ENCODE data around the gene FARP2. TPM values are rescaled to one million over a fixed set of nuclear protein-coding genes. Genes with fewer than 3 reads are reported as not detected.

Gene FARP2
- total and polyA plus RNA-seq, 2 of the 13 experiments (the other 11 are each of a cell fraction or from before 2014, with no cell fraction given): 28.0 to 45.4 TPM

DNA sequence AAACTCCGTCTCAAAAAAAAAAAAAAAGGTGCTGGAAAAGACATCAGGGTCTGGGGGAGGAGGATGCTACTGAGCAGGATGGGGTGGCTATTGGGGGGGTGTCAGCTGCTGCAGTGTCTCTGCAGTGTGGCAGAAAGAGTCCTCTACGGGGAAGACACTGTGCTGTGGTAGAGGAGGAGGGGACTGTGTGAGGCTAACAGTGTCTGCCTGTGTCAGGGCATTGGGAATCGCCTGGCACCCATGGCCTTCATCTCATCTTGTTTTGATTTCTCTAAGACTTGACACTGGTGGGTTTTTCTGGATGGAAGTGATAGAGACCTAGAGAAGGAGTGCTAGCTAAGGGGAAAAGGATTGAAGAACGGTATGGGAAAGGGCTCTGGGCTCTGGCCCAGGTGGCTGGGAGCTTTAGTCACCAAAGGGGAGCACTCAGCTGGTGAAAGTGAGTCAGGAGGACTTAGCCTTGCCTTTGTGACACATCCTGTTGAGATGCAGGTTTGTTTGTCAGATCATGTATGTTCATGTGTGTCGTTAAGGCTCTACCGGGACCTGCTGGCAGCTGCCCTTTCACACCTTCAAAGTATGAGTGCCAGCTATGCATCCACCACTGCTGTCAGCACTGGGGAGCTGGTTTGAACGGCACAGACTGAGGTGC, 58.0 kb downstream of the FARP2 start:
- POLR2A ChIA-PET: no interaction called here
- FAIRE-seq: no peak

DNA sequence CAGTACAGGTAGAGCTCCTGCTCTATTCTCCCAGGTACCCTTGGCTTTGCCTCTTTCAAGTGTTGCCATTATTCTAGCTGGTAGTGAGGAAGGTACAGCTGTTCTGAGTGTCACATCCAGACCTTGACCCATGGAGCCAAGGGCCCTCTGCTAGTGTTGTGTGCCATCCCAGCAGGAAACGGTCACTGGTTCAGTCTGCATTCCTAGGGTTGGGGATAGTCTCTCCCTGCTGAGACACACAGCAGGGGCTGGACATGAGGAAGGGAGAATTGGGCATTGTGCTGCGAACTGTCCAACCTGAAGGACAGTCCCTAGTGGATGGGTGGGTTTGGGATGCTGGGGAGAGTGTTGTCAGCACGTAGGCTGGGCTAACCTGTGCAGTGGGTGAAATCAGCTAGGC, 59.1 kb downstream of the FARP2 start:
- H4K20me1 ChIP-seq (ENCODE audit: insufficient read depth, low read length): no peaks in the 10 kb centered on the region
- peaks cover 22 to 81% of the 10 kb centered on the region in 2 experiments for H3K36me3 ChIP-seq (replicated peaks in 1 of 2; ENCODE audit: control insufficient read depth in 1 of 2, insufficient read depth in 2 of 2, low read length in 2 of 2)
- ChIA-PET POLR2A (no interaction called here), CTCF (ENCODE audit: low intra/inter-chr PET ratio, low total read pairs) (no interaction called here)
- intact Hi-C loops (cut with micrococcal nuclease; ENCODE audit: unreplicated experiment) (no loop called here), in situ Hi-C loops (cut with HindIII; ENCODE audit: extremely low pct_ligation_motif_present, low pct_unique_long_range_greater_than_20kb) (no loop called here)
- no TSS peak for BruUV-seq (replicated peaks)
- no peaks in the 10 kb centered on the region for H3K9me3 ChIP-seq (ENCODE audit: low read length)
- FAIRE-seq: no peak
- no peak overlapping the region for H3K4me2 ChIP-seq (ENCODE audit: low read depth, low read length)
- no peak overlapping the region for H3K27ac ChIP-seq (ENCODE audit: extremely low read length, insufficient read depth, low read length)
- no peaks in the 10 kb centered on the region for H3K27me3 ChIP-seq (ENCODE audit: control insufficient read depth in 1 of 2, insufficient read depth in 2 of 2, low read length in 2 of 2)
- WGBS (ENCODE audit: low lambda C conversion rate): 90% methylated on average over 3 of the region's 3 CpGs
- H3K4me3 ChIP-seq (replicated peaks in 1 of 3; ENCODE audit: insufficient read depth in 1 of 3, low read depth in 2 of 3, low read length in 3 of 3): no peak overlapping the region
- H3K79me2 ChIP-seq (ENCODE audit: insufficient read depth, low read length): no peaks in the 10 kb centered on the region
- no peak overlapping the region for H2AFZ ChIP-seq (ENCODE audit: low read length)
- 0 out of 2 replicates have a peak, but pooled peaks have one; percentile 12 for TF ChIP-seq HNF4A (CRISPR knock-in tag; IDR thresholded peaks at IDR 0.05)
- TF ChIP-seq CCDC6 (CRISPR knock-in tag; IDR thresholded peaks at IDR 0.05): no peak
- TF ChIP-seq TEAD3 (CRISPR knock-in tag; optimal IDR thresholded peaks at IDR 0.05; ENCODE audit: borderline replicate concordance): peak; percentile 94
- TF ChIP-seq, protein P1, sequence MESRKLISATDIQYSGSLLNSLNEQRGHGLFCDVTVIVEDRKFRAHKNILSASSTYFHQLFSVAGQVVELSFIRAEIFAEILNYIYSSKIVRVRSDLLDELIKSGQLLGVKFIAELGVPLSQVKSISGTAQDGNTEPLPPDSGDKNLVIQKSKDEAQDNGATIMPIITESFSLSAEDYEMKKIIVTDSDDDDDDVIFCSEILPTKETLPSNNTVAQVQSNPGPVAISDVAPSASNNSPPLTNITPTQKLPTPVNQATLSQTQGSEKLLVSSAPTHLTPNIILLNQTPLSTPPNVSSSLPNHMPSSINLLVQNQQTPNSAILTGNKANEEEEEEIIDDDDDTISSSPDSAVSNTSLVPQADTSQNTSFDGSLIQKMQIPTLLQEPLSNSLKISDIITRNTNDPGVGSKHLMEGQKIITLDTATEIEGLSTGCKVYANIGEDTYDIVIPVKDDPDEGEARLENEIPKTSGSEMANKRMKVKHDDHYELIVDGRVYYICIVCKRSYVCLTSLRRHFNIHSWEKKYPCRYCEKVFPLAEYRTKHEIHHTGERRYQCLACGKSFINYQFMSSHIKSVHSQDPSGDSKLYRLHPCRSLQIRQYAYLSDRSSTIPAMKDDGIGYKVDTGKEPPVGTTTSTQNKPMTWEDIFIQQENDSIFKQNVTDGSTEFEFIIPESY (CRISPR knock-in tag; IDR thresholded peaks at IDR 0.05): no peak
- TF ChIP-seq, protein P2, sequence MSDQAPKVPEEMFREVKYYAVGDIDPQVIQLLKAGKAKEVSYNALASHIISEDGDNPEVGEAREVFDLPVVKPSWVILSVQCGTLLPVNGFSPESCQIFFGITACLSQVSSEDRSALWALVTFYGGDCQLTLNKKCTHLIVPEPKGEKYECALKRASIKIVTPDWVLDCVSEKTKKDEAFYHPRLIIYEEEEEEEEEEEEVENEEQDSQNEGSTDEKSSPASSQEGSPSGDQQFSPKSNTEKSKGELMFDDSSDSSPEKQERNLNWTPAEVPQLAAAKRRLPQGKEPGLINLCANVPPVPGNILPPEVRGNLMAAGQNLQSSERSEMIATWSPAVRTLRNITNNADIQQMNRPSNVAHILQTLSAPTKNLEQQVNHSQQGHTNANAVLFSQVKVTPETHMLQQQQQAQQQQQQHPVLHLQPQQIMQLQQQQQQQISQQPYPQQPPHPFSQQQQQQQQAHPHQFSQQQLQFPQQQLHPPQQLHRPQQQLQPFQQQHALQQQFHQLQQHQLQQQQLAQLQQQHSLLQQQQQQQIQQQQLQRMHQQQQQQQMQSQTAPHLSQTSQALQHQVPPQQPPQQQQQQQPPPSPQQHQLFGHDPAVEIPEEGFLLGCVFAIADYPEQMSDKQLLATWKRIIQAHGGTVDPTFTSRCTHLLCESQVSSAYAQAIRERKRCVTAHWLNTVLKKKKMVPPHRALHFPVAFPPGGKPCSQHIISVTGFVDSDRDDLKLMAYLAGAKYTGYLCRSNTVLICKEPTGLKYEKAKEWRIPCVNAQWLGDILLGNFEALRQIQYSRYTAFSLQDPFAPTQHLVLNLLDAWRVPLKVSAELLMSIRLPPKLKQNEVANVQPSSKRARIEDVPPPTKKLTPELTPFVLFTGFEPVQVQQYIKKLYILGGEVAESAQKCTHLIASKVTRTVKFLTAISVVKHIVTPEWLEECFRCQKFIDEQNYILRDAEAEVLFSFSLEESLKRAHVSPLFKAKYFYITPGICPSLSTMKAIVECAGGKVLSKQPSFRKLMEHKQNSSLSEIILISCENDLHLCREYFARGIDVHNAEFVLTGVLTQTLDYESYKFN (CRISPR knock-in tag; conservative IDR thresholded peaks at IDR 0.05): no peak
- TF ChIP-seq RXRB (CRISPR knock-in tag; IDR thresholded peaks at IDR 0.05; ENCODE audit: borderline replicate concordance): no peak
- DNase-seq (ENCODE audit: low spot score): no peak
- peak; percentile 46 for ATAC-seq
- no peak overlapping the region for H3K9ac ChIP-seq (ENCODE audit: insufficient read depth, low read depth, low read length)
- H3K4me1 ChIP-seq (ENCODE audit: insufficient read depth, low read length): peaks cover 39% of the 10 kb centered on the region

More for the DNA sequence above, 58.0 kb downstream of the FARP2 start:
- DNase-seq (ENCODE audit: low spot score) (no peak), ATAC-seq (no peak)
- intact Hi-C loops (cut with micrococcal nuclease; ENCODE audit: unreplicated experiment) (no loop called here), in situ Hi-C loops (cut with HindIII; ENCODE audit: extremely low pct_ligation_motif_present, low pct_unique_long_range_greater_than_20kb) (no loop called here)
- no peak overlapping the region for H2AFZ ChIP-seq (ENCODE audit: low read length)
- H3K9me3 ChIP-seq (ENCODE audit: low read length): no peaks in the 10 kb centered on the region
- no peak overlapping the region for H3K4me2 ChIP-seq (ENCODE audit: low read depth, low read length)
- WGBS (ENCODE audit: low lambda C conversion rate): 97% methylated on average over 5 of the region's 7 CpGs
- no peak overlapping the region for H3K4me3 ChIP-seq (replicated peaks in 1 of 3; ENCODE audit: insufficient read depth in 1 of 3, low read depth in 2 of 3, low read length in 3 of 3)
- H3K4me1 ChIP-seq (ENCODE audit: insufficient read depth, low read length): peaks cover 40% of the 10 kb centered on the region
- CTCF ChIA-PET (ENCODE audit: low intra/inter-chr PET ratio, low total read pairs): no interaction called here
- H3K27ac ChIP-seq (ENCODE audit: extremely low read length, insufficient read depth, low read length): no peak overlapping the region
- H3K36me3 ChIP-seq (replicated peaks in 1 of 2; ENCODE audit: control insufficient read depth in 1 of 2, insufficient read depth in 2 of 2, low read length in 2 of 2): peaks cover 20 to 81% of the 10 kb centered on the region in 2 experiments
- H3K27me3 ChIP-seq (ENCODE audit: control insufficient read depth in 1 of 2, insufficient read depth in 2 of 2, low read length in 2 of 2): no peaks in the 10 kb centered on the region
- no peaks in the 10 kb centered on the region for H4K20me1 ChIP-seq (ENCODE audit: insufficient read depth, low read length)
- TF ChIP-seq RAD21 (CRISPR knock-in tag; IDR thresholded peaks at IDR 0.05) (no peak), ATF7 (IDR thresholded peaks at IDR 0.05) (no peak), ATF7 (CRISPR knock-in tag; IDR thresholded peaks at IDR 0.05) (no peak), CHD2 (IDR thresholded peaks at IDR 0.05; ENCODE audit: low read depth, low read length) (no peak)
- TF ChIP-seq, protein P3, sequence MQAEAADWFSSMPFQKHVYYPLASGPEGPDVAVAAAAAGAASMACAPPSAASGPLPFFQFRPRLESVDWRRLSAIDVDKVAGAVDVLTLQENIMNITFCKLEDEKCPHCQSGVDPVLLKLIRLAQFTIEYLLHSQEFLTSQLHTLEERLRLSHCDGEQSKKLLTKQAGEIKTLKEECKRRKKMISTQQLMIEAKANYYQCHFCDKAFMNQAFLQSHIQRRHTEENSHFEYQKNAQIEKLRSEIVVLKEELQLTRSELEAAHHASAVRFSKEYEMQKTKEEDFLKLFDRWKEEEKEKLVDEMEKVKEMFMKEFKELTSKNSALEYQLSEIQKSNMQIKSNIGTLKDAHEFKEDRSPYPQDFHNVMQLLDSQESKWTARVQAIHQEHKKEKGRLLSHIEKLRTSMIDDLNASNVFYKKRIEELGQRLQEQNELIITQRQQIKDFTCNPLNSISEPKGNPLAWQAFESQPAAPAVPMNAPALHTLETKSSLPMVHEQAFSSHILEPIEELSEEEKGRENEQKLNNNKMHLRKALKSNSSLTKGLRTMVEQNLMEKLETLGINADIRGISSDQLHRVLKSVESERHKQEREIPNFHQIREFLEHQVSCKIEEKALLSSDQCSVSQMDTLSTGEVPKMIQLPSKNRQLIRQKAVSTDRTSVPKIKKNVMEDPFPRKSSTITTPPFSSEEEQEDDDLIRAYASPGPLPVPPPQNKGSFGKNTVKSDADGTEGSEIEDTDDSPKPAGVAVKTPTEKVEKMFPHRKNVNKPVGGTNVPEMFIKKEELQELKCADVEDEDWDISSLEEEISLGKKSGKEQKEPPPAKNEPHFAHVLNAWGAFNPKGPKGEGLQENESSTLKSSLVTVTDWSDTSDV (CRISPR knock-in tag; IDR thresholded peaks at IDR 0.05): no peak
- BruUV-seq (replicated peaks): no TSS peak
- H3K9ac ChIP-seq (ENCODE audit: insufficient read depth, low read depth, low read length): no peak overlapping the region
- H3K79me2 ChIP-seq (ENCODE audit: insufficient read depth, low read length): no peaks in the 10 kb centered on the region

Data from HepG2 (cell line).